AG08395 (cell line): ENCODE data around the gene CLEC2B.

Experiments used
- DNase-seq: peaks from one replicate; pipeline ENCODE4 v3.0.0; 2012; ENCODE audit warnings: mixed read lengths, low spot score

The CLEC2B gene

GRCh38 chr12:9808504-9808903 lies 60.6 kb downstream of the CLEC2B start:
- DNase-seq = no peak

- no peak for DNase-seq
These were observed 62.4 kb downstream of the CLEC2B start for GRCh38 chr12:9806714-9807113.

GRCh38 chr12:9805883-9806282 lies 63.3 kb downstream of the CLEC2B start:
- no peak for DNase-seq
